DND-41 (cell line): ENCODE data around the gene CDC42SE2.
"Not testable (repeated sequence)": the region's sequence is repeated elsewhere in the genome, so short reads cannot be mapped to it uniquely, and the experiment has no call there.

Experiments
- ATAC-seq: fragments of 200-7000 bp; cut with Tn5 transposase; 3 replicates; pipeline ENCODE4 v1.9.1; 2021; ENCODE audit warnings: low read depth; ENCODE audit not compliant: insufficient read depth
- DNase-seq: peaks from one replicate; pipeline ENCODE4 v3.0.0-alpha.2; 2020
- H2AFZ ChIP-seq: 2 replicates; pipeline ENCODE4 v1.6.0; 2012; ENCODE audit warnings: low read depth, low read length
- H3K27ac ChIP-seq: 2 replicates; pipeline ENCODE4 v1.5.1; 2012; ENCODE audit warnings: low read length, inconsistent platforms
- H3K27me3 ChIP-seq: fragments of 200-600 bp; sonication (generic); 2 replicates; pipeline ENCODE4 v1.6.0; 2012; ENCODE audit warnings: low read length, mild to moderate bottlenecking, inconsistent platforms; ENCODE audit not compliant: insufficient read depth, poor library complexity
- H3K36me3 ChIP-seq: 2 replicates; pipeline ENCODE4 v1.5.1; 2012; ENCODE audit warnings: low read length, inconsistent platforms; ENCODE audit not compliant: insufficient read depth
- H3K4me1 ChIP-seq: 2 replicates; pipeline ENCODE4 v1.5.1; 2012; ENCODE audit warnings: mild to moderate bottlenecking, low read length; ENCODE audit not compliant: insufficient read depth
- H3K4me2 ChIP-seq: 2 replicates; pipeline ENCODE4 v1.6.0; 2012; ENCODE audit warnings: mild to moderate bottlenecking, moderate library complexity, low read length, inconsistent platforms; ENCODE audit not compliant: insufficient read depth
- H3K4me3 ChIP-seq, 2 experiments: fragments of 200-600 bp in 1 of 2; shearing (Covaris generic) in 1 of 2; 2 replicates each; pipeline ENCODE4 v1.5.1; 2012 to 2016; ENCODE audit warnings: inconsistent platforms in 2 of 2, low read length in 2 of 2, mild to moderate bottlenecking in 2 of 2, low read depth in 1 of 2, moderate library complexity in 1 of 2
- H3K79me2 ChIP-seq: 2 replicates; pipeline ENCODE4 v1.6.0; 2012; ENCODE audit warnings: low read length, inconsistent platforms; ENCODE audit not compliant: insufficient read depth
- H3K9ac ChIP-seq: 2 replicates; pipeline ENCODE4 v1.6.0; 2012; ENCODE audit warnings: low read depth, mild to moderate bottlenecking, inconsistent platforms, low read length, moderate library complexity
- H3K9me3 ChIP-seq: 2 replicates; pipeline ENCODE4 v1.5.1; 2012; ENCODE audit warnings: low read length, moderate library complexity, mild to moderate bottlenecking, inconsistent platforms; ENCODE audit not compliant: insufficient read depth, severe bottlenecking
- H4K20me1 ChIP-seq: 2 replicates; pipeline ENCODE4 v1.6.0; 2012; ENCODE audit warnings: low read length; ENCODE audit not compliant: insufficient read depth
- CTCF ChIP-seq: IDR thresholded peaks from 2 replicates; pipeline ENCODE4 v1.5.1; 2012; ENCODE audit warnings: borderline replicate concordance, low read length, moderate library complexity, mild to moderate bottlenecking; ENCODE audit not compliant: poor library complexity, severe bottlenecking; ENCODE audit errors: extremely low read depth
- EZH2 ChIP-seq: IDR thresholded peaks from 3 replicates; pipeline ENCODE4 v1.6.1; 2012; ENCODE audit warnings: borderline replicate concordance, low read depth, mild to moderate bottlenecking, moderate library complexity, low read length, inconsistent platforms; ENCODE audit not compliant: severe bottlenecking

CDC42SE2 gene

DNA sequence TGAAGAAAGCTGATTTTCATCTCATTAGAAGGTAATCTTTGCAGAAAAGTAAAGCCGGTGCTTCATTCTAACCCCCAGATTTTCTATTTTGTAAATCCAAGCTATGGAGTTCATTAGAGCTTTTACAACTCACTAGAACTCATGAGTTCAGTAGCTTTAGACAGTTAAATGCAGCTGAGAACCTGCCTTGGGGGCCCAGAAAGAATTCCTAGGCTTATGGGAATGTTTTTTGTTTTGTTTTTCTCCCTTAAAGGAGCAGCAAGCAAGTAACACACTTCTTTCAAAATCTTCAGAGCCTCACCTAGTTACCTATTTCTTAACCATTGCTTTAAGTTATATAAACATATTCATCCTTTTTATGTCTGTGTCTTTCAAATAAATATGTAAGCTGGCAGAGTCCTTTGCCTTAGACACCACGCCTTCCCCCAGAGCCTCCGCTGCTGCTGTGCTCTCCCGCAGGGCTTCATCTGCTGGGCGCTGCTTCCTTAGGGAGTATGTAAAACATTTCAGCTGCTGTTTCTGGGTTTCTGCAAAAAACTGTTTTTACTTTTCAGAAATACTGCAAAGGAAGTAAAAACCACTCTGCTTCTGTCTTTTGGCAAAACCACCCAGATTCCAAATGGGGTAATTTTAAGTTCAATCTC, 132.9 kb downstream of the CDC42SE2 start:
- H3K9ac ChIP-seq, result no peak overlapping the region
- H3K4me2 ChIP-seq, result no peak overlapping the region
- peaks cover 4% of the 10 kb centered on the region for H3K9me3 ChIP-seq
- H4K20me1 ChIP-seq, result no peaks in the 10 kb centered on the region
- DNase-seq (no peak), ATAC-seq (no peak)
- H3K4me1 ChIP-seq, result no peaks in the 10 kb centered on the region
- no peak overlapping the region for H2AFZ ChIP-seq
- H3K27me3 ChIP-seq, result no peaks in the 10 kb centered on the region
- H3K27ac ChIP-seq, result no peak overlapping the region
- H3K36me3 ChIP-seq, result peaks cover 77% of the 10 kb centered on the region
- no peaks in the 10 kb centered on the region for H3K79me2 ChIP-seq
- TF ChIP-seq CTCF, result no peak
- no peak for TF ChIP-seq EZH2
- no peak overlapping the region for H3K4me3 ChIP-seq

- H3K4me3 ChIP-seq, DNase-seq, H3K27ac ChIP-seq, H3K9ac ChIP-seq, H4K20me1 ChIP-seq, H3K9me3 ChIP-seq, H3K4me1 ChIP-seq, H3K27me3 ChIP-seq, H3K4me2 ChIP-seq, H3K79me2 ChIP-seq, H2AFZ ChIP-seq, ATAC-seq: not testable (repeated sequence)
- H3K36me3 ChIP-seq, result peaks cover 61% of the 10 kb centered on the region
Measured at GRCh38 chr5:131399007-131399406, 135.2 kb downstream of the CDC42SE2 start.

GRCh38 chr5:131400585-131400984, 136.7 kb downstream of the CDC42SE2 start:
- ATAC-seq, result no peak

GRCh38 chr5:131405674-131406073, 141.8 kb downstream of the CDC42SE2 start:
- Histone ChIP-seq H3K9me3 (peaks cover 10% of the 10 kb centered on the region), H3K79me2 (no peaks in the 10 kb centered on the region), H3K27me3 (no peaks in the 10 kb centered on the region), H3K4me3 (no peak overlapping the region), H3K36me3 (peaks cover 31% of the 10 kb centered on the region), H3K9ac (no peak overlapping the region), H3K4me1 (no peaks in the 10 kb centered on the region), H3K27ac (no peak overlapping the region), H4K20me1 (no peaks in the 10 kb centered on the region), H3K4me2 (no peak overlapping the region), H2AFZ (no peak overlapping the region)
- no peak for ATAC-seq
- no peak for DNase-seq
- no peak for TF ChIP-seq EZH2
- TF ChIP-seq CTCF, result no peak

More at GRCh38 chr5:131400585-131400984, 136.7 kb downstream of the CDC42SE2 start:
- Histone ChIP-seq H3K4me2 (no peak overlapping the region), H3K36me3 (peaks cover 46% of the 10 kb centered on the region), H2AFZ (no peak overlapping the region), H4K20me1 (no peaks in the 10 kb centered on the region), H3K9ac (no peak overlapping the region), H3K4me1 (no peaks in the 10 kb centered on the region), H3K9me3 (peaks cover 10% of the 10 kb centered on the region), H3K79me2 (no peaks in the 10 kb centered on the region), H3K27ac (no peak overlapping the region), H3K27me3 (no peaks in the 10 kb centered on the region), H3K4me3 (no peak overlapping the region)
- no peak for DNase-seq
- TF ChIP-seq EZH2 (no peak), CTCF (no peak)
